ENCODE data around the gene HTR3A.

Gene HTR3A

GRCh38 chr11:113952588-113952987 is 22.3 kb upstream of the HTR3A start:
- no peak for DNase-seq (ENCODE audit: low read depth)
- no peak overlapping the region for H3K4me3 ChIP-seq (ENCODE audit: low read depth, low read length)
- TF ChIP-seq, protein P1, sequence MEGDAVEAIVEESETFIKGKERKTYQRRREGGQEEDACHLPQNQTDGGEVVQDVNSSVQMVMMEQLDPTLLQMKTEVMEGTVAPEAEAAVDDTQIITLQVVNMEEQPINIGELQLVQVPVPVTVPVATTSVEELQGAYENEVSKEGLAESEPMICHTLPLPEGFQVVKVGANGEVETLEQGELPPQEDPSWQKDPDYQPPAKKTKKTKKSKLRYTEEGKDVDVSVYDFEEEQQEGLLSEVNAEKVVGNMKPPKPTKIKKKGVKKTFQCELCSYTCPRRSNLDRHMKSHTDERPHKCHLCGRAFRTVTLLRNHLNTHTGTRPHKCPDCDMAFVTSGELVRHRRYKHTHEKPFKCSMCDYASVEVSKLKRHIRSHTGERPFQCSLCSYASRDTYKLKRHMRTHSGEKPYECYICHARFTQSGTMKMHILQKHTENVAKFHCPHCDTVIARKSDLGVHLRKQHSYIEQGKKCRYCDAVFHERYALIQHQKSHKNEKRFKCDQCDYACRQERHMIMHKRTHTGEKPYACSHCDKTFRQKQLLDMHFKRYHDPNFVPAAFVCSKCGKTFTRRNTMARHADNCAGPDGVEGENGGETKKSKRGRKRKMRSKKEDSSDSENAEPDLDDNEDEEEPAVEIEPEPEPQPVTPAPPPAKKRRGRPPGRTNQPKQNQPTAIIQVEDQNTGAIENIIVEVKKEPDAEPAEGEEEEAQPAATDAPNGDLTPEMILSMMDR (conservative IDR thresholded peaks at IDR 0.05; ENCODE audit: low read depth, low read length), result no peak

DNA sequence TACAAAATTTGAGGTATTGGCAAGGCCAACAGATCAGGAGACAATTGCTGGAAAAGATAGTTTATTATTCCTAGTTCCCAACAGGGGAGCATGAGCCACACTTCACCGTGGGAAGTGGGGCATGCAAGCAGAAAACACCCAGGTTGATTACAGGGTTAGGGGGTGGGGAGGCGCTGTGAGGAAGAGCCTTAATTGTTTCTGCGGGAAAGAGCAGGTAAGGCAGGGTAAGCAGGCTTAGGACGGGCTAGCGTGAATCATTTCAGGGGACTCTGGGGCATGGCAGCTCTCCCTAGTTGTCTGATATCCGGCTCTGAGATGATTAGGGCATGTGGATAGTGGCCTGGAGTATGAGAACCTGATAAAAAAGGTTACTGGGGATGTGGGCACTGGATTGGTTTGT is 20.7 kb upstream of the HTR3A start:
- no peak overlapping the region for H3K4me3 ChIP-seq (ENCODE audit: low read depth, low read length)
- DNase-seq (ENCODE audit: low read depth), result no peak
- TF ChIP-seq, protein P1 (conservative IDR thresholded peaks at IDR 0.05; ENCODE audit: low read depth, low read length), result no peak

- no peak for DNase-seq (ENCODE audit: low read depth)
- TF ChIP-seq, protein P1 (conservative IDR thresholded peaks at IDR 0.05; ENCODE audit: low read depth, low read length), result no peak
- no peak overlapping the region for H3K4me3 ChIP-seq (ENCODE audit: low read depth, low read length)
Measured at GRCh38 chr11:113956986-113957385, 17.9 kb upstream of the HTR3A start.

GRCh38 chr11:113960702-113961330 is 14.1 kb upstream of the HTR3A start:
- TF ChIP-seq, protein P1 (conservative IDR thresholded peaks at IDR 0.05; ENCODE audit: low read depth, low read length), result no peak
- H3K4me3 ChIP-seq (ENCODE audit: low read depth, low read length), result no peak overlapping the region
- no peak for DNase-seq (ENCODE audit: low read depth)

DNA sequence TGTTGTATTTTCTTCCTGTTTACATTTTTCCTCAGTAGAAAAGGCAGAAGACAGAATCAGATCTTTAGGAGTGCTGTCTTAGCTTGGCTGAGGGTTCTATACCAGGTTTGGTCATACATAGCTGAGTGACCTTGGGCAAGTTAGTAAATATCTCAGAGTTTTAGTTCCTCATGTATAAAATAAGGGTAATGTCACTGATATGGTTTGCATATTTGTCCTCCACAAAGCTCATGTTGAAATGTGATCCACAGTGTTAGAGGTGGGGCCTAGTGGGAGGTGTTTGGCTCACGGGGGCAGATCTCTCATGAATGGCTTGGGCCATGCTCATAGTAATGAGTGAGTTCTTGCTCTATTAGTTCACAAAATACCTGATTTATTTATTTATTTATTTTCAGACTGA is 7.5 kb upstream of the HTR3A start:
- TF ChIP-seq, protein P1 (conservative IDR thresholded peaks at IDR 0.05; ENCODE audit: low read depth, low read length), result no peak
- no peak overlapping the region for H3K4me3 ChIP-seq (ENCODE audit: low read depth, low read length)

DNA sequence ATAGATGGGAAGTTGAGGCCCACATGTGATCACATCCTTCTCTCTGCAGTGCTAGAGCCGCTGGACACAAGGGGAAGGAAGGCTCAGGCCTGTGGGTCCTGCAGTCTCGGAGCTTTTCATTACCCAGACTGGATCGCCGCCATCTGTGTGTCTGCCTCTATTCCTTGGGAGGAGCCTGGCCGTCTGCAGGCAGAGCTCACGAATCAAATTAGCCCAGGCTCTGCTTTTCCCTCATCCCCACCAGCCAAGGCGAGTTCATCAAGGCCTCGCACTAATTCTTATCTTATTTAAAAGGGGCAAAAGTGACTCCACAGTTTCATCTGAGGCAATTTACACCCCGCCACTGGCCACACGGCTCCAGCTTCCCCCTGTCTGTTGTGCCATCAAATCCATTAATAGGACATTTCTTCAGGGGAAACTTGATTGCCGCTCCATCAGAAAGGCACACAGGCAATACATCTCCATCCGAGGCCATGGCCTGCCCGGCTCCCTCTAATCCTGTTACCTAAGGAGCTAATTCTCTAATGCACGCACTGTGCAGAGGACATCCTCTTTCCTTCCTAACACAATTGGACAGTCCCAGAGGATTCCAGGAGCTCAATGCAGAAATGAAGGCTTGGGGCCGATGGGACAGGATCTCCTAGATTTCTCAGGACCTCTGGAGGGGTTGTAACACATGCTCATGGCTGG is 3.3 kb upstream of the HTR3A start:
- TF ChIP-seq, protein P1 (conservative IDR thresholded peaks at IDR 0.05; ENCODE audit: low read depth, low read length), result no peak
- no peak overlapping the region for H3K4me3 ChIP-seq (ENCODE audit: low read depth, low read length)
- DNase-seq (ENCODE audit: low read depth), result no peak

More for the DNA sequence above, 7.5 kb upstream of the HTR3A start:
- DNase-seq (ENCODE audit: low read depth), result no peak

- TF ChIP-seq, protein P1 (conservative IDR thresholded peaks at IDR 0.05; ENCODE audit: low read depth, low read length), result no peak
- no peak for DNase-seq (ENCODE audit: low read depth)
- no peak overlapping the region for H3K4me3 ChIP-seq (ENCODE audit: low read depth, low read length)
Measured at GRCh38 chr11:113977071-113977490, 2.2 kb downstream of the HTR3A start.
